GM21723 (cell line): ENCODE results near the gene SPTSSB.

Experiments
- ATAC-seq: cut with Tn5 transposase; IDR thresholded peaks from one replicate; pipeline ENCODE4 v1.9.1; 2021; ENCODE audit warnings: mild to moderate bottlenecking, moderate library complexity; ENCODE audit not compliant: unreplicated experiment

SPTSSB gene

GRCh38 chr3:161295325-161295724, 76.0 kb downstream of the SPTSSB start:
- ATAC-seq, result no peak
